HUDEP-2 (cell line): ENCODE measurements around the gene ZFP69.

Source experiments
- DNase-seq, 76 experiments: peaks; one replicate each; lab custom pipeline; 2025; ENCODE audit not compliant: unreplicated experiment in 76 of 76; lab: John Stamatoyannopoulos, UW

The ZFP69 gene

DNA sequence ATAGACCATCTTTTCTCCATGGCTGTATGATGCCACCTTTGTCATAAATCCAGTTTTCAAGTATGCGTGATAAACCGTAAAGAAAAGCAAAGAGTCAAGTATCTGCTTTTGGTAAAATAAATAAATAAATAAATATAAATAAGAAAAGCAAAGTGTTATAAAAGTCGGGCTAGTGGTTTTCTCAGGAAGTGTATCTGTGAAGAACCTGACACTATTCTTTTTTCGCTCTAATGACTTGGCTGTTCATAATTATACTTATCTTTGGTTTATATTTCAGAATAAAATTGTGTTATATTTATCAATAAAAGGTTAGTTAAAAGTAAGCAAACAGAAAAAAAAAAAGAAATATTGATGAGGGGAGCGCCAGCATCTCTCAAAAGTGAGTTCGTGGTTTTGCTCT lies 30.9 kb downstream of the ZFP69 start:
- no peak for DNase-seq

DNA sequence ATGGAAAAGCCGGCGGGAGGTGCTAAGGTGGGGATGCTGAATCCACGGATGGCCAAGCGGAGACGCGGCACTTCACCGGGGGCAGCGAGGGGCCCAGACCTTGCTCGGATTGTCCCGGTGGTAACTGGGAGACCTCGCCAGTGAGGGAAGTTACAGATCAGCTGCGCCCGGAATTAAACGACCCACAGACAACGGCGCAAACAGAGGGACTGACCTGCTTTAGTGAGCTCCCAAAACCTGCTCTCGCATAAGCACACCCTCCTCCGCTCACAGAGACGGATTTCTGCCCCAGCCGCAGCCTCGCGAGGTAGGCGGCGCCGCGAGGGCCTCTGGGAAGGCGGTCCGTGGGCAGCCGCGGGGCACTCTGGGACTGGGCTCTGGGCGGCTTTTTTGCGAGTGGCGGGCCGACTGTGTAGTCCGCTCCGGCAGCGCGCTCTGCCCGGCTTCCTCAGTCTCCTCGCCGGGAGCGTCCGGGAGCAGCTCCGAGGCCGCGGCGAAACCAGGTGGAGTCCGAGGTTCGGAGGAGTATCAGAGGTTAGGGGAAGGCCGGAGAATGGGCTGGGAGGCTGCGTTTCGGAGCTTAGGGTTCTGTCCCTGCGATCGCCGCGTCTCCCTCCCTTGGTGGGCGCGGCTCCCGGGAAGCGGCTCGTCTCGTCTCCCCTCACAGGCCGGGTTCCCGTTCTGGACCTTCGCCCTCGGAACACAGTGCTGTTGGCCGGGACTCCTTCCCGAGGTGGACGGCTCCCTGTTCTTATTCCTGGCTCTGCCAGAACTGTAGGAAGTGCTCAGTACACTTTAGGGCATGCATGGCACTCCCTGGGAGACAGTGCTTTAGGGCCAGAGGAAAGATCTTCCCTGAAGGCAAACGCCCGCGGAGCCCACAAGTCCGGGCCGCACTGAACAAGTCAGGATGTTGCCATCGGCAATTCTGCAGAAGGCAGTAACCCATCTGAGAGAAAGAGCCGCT lies 31.6 kb downstream of the ZFP69 start, which contains the start of gene EXO5:
TSS of gene EXO5 (plus strand) at position 393 of the 967 bp plus-strand sequence. CDS start 5,778 bp downstream, outside the sequence.
- DNase-seq = peak in 50 of 76 experiments; percentile 1 to 78 (median 48)

DNA sequence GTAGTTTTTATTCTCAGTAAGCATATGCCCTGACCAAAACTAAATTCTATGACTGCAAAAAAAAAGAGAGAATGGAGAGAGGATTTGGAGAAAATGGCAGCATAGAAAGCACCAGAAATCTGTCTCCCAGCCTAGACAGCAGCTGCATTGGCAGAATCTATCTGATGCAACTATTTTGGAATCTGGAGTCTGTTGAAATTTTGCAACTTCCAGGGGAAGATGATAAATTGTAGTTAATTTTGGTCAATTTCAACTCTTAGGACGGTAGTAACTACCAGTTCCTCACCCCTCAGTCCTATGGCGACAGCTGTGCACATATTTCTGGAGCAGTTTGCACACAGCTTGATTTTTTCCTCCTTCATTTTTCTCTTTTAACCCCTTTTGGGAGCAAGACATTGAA lies 42.4 kb downstream of the ZFP69 start:
- no peak for DNase-seq

DNA sequence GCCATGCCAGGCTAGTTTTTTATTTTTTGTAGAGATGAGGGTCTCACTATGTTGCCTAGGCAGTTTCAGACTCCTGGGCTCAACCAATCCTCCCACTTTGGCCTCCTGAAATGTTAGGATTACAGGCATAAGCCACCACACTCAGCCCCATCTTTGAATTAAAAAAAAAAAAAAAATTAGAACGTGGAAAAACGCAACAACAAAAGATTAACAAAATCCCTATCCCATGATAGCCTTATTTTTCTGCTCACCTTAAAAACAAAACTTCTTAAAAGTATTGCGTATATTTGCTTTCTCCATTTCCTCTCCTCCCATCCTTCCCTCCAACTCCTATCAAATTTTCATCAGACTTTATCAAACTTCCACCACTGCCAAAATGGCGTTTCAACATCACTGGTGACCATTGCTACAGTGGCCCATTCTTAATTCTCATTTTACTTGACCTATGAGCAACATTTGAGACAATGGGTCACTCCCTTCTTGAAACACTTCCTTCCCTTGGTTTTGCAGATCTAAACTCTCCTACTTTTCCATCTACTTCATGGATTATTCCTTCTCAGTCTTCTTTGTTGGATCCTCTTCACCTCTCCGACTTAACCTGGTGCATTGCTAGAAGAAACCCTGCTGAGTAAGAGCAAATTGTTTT lies 53.8 kb downstream of the ZFP69 start:
- no peak for DNase-seq

DNA sequence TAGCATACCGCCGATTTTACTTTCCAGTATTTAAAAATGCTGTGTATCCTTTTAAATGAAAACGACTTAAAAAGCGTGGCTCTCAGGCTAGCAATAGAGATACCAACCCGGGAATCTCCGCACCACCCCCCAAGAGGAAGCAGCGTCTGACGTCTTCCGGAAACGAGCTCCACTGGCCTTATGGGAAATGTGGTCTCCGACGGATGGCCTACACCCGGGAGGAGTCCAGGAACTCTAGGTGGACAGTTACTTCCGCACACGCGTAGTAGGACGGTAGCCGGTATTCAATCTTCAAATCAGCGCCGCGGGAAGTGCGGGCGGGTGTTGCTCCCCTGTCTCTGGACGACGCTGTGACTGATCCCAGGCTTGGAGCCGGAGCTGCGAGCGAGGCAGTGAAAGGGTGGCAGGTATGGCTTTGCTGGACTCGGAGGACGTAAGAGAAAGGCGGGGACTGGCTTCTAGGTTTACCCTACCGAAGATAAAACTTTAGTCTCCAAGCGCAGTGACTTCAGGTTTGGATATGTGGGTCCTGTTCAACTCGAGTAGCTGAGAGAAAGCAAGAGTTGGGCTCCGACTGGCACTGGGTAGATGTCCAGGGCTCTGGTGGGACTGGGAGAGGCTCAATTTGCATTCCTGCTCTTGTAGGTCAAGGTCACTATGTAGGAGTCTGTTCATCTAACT lies 54.4 kb downstream of the ZFP69 start, which contains the start of gene ZNF684:
TSS of gene ZNF684 (plus strand) at position 257 of the 681 bp plus-strand sequence. CDS start 1,530 bp downstream, outside the sequence.
- DNase-seq = peak in 74 of 76 experiments; percentile 14 to 91 (median 82)

DNA sequence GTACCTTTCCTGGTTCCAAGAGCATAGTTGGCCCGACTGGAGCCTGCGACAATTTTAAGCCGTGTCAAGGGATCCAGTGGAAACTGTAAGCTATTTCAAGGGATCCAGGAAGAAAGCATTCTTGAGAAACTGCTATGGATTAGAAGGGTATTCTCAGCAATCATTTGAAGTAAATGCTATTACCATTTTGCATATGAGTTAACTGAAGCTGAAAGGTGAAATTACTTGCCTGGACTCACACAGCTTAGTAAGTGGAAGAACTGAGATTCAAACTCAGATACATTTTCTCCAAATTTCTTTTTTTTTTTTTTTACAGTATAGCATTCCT lies 54.9 kb downstream of the ZFP69 start:
- DNase-seq = peak in 1 of 76 experiments; percentile 2

DNA sequence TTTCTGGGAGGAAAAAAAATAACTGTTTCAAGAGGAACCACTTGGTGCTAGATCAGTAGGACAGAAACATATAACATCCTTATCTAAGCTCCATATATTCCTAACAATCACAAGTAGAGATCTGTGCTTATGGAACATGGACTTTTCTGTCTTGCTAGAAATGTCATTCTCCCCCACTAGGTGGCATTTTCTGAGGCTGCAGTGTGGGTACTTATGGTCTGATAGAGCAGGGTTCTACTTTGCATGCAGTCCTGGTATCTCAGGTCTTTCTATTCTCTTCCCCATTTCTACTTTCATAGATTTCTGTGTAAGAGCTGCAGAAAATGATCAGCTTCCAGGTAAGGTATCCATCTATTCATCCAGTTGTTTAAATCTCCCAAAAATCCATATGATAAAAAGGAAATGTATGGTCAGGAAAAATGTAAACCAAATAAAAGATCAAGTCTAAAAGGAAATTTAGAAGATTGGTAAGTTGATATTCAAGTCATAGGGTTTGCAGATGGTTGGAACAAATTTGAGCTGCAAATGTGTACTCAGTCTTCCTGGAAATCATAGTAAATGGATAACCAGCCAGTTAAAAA lies 55.8 kb downstream of the ZFP69 start:
- DNase-seq = peak in 38 of 76 experiments; percentile 0 to 52 (median 19)

DNA sequence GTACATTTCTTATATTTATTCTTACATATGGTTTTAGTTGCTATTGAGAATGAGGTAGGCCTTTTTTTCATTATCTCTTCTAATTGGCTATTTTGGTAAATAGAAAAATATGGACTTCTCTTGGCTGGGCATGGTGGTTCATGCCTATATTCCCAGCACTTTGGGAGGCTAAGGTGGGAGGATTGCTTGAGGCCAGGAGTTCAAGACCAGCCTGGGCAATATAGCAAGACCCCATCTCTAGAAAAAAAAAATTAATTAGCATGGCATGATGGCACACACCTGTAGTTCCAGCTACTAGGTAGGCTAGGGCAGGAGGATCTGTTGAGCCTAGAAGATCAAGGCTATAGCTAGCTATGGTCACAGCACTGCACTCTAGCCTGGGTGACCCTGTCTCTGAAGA lies 57.5 kb downstream of the ZFP69 start:
- DNase-seq = no peak

DNA sequence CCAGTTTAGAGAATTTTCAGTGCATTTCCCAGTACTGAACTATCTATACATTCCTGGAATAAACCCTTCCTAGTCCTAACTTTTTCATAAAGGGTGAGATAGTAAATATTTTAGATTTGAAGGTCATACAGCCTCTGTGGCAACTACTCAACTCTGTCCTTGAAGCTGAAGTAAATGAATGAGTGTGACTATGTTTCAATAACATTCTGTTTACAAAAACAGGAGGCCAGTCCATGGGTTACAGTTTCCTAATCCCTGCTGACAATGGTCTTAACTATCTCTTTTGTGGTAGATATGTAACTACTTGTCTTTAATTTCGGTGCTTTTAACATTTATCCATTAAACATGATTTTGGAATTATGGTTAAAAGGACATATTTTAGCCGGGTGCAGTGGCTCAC lies 58.6 kb downstream of the ZFP69 start:
- no peak for DNase-seq

DNA sequence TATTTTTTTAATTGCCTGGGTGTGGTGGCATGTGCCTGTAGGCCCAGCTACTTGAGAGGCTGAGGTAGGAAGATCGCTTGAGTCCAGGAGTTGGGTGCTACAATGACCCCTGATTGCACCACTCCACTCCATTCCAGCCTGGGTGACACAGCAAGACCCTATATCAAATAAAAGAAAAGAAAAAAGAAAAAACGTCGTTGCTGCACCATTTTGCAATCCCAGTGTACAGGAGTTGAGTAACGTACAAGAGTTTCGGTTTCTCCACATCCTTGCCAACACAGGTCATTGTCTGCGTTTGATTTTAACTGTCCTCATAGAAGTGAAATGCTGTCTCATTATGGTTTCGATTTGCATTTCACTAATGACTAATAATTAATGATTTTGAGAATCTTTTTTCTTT lies 62.2 kb downstream of the ZFP69 start:
- DNase-seq = no peak
